ENCODE data around the gene GFM2.

Gene GFM2

DNA sequence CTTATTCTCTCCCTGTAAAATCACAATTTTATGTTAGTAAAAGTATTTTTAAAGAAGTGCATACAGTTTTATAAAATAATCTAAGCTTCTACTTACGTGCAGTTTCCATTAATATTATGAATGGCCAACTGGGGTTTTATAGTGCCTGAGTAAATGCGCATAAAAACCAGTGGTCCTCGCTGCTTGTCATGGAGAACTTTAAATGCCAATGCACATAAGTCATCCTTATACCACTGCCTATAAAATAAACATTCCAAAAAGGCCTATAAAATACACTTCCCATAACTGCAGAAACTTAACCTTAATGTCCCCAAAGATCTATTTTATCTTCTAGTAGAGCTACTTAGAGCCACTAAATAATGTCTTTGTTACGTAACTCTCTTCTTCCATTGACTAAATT lies 28.5 kb downstream of the GFM2 start:
- no peaks in the 10 kb centered on the region for H3K27me3 ChIP-seq (ENCODE audit: insufficient read depth, low read depth, severe bottlenecking)
- TF ChIP-seq, protein P1, sequence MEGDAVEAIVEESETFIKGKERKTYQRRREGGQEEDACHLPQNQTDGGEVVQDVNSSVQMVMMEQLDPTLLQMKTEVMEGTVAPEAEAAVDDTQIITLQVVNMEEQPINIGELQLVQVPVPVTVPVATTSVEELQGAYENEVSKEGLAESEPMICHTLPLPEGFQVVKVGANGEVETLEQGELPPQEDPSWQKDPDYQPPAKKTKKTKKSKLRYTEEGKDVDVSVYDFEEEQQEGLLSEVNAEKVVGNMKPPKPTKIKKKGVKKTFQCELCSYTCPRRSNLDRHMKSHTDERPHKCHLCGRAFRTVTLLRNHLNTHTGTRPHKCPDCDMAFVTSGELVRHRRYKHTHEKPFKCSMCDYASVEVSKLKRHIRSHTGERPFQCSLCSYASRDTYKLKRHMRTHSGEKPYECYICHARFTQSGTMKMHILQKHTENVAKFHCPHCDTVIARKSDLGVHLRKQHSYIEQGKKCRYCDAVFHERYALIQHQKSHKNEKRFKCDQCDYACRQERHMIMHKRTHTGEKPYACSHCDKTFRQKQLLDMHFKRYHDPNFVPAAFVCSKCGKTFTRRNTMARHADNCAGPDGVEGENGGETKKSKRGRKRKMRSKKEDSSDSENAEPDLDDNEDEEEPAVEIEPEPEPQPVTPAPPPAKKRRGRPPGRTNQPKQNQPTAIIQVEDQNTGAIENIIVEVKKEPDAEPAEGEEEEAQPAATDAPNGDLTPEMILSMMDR (IDR thresholded peaks at IDR 0.05; ENCODE audit: low read depth, low read length) = no peak
- no peak overlapping the region for H3K4me3 ChIP-seq (ENCODE audit: low read depth, low read length)
- peaks cover 35% of the 10 kb centered on the region for H3K36me3 ChIP-seq
- H3K9me3 ChIP-seq (ENCODE audit: severe bottlenecking) = no peaks in the 10 kb centered on the region
- DNase-seq = no peak
- no peak overlapping the region for H3K27ac ChIP-seq

DNA sequence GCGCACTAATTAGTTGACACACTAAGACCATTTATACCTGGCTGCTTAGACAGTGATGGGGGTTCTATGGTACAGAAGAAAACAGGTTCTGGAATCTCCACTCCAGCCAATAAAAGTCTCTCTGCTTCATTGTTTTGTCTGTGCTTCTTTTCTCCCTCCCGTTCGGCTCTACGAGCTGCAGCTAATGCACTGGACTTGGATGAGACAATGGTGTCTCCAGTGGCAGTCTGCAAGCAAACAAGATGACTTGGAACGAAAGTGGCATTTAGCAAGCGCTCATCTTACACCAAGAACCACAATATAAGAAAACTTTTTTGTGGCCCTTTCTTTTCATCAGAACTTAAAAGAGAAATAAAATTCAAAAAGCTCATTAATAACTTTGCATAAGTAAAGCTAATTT lies 30.2 kb downstream of the GFM2 start:
- Histone ChIP-seq H3K4me3 (ENCODE audit: low read depth, low read length) (no peak overlapping the region), H3K9me3 (ENCODE audit: severe bottlenecking) (no peaks in the 10 kb centered on the region), H3K27me3 (ENCODE audit: insufficient read depth, low read depth, severe bottlenecking) (no peaks in the 10 kb centered on the region), H3K27ac (no peak overlapping the region), H3K36me3 (peaks cover 40% of the 10 kb centered on the region)
- DNase-seq = no peak
- TF ChIP-seq, protein P1 (IDR thresholded peaks at IDR 0.05; ENCODE audit: low read depth, low read length) = no peak

DNA sequence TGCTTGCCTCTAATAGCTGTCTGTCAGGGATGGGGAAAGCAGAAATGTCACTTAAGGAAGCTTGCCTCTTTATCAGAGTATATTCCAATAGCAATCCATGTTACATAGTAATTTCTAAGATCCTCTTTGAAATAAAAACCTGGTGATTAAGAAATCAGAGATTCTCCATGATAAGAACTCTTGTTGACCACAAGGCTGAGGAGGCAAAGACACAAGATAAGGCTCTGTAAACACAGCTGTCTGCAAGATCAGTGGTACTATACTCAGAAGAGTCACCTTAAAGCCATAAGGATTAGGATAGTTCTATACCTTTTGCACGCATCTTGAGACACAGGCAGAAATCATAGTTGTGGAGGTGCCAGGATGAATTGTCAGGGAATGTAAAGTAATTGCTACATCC lies 41.6 kb downstream of the GFM2 start:
- no peak overlapping the region for H3K4me3 ChIP-seq (ENCODE audit: low read depth, low read length)
- H3K36me3 ChIP-seq = peaks cover 53% of the 10 kb centered on the region
- H3K27me3 ChIP-seq (ENCODE audit: insufficient read depth, low read depth, severe bottlenecking) = no peaks in the 10 kb centered on the region
- no peak overlapping the region for H3K27ac ChIP-seq
- no peak for DNase-seq
- H3K9me3 ChIP-seq (ENCODE audit: severe bottlenecking) = no peaks in the 10 kb centered on the region
- TF ChIP-seq, protein P1 (IDR thresholded peaks at IDR 0.05; ENCODE audit: low read depth, low read length) = no peak

DNA sequence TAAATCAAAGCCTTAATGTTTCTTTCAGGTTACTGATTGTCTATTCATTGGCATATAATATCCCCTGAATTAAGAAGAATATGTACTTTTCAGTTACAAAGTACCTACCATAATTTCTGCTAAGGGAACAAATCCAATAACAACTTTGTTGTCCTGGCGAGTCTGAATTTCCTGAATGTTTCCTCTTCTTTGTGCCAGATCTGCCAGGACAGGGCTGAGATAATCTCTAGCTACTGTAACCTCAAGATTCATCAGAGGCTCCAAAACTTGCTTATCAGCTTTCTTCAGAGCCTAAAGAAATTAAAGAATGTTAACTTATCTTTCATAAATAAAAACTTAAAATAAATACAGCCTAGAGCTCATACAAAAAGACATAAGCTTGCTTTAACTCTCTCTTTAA lies 44.6 kb downstream of the GFM2 start:
- TF ChIP-seq, protein P1 (IDR thresholded peaks at IDR 0.05; ENCODE audit: low read depth, low read length) = no peak
- Histone ChIP-seq H3K4me3 (ENCODE audit: low read depth, low read length) (no peak overlapping the region), H3K27me3 (ENCODE audit: insufficient read depth, low read depth, severe bottlenecking) (no peaks in the 10 kb centered on the region), H3K9me3 (ENCODE audit: severe bottlenecking) (no peaks in the 10 kb centered on the region), H3K27ac (no peak overlapping the region), H3K36me3 (peaks cover 64% of the 10 kb centered on the region)
- no peak for DNase-seq

DNA sequence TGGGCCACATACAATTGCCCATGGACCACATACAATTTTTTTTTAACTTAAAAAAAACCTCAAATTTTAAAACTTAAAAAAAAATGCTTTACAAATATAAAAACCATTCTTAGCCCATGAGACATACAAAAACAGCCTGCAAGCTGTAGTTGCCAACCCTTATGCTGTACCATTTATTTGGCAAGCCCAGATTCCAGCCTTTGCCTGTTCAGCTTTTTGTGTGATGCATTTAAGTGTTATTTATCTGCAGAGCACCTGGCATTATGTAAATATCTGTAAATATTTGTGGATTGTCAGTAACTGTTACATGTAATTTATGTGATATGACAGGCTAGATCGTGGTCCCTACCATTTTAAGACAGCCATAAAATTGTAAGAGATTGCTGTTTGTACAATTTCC lies 49.3 kb downstream of the GFM2 start:
- TF ChIP-seq, protein P1 (IDR thresholded peaks at IDR 0.05; ENCODE audit: low read depth, low read length) = no peak
- H3K27ac ChIP-seq = no peak overlapping the region
- H3K36me3 ChIP-seq = peaks cover 33% of the 10 kb centered on the region
- no peaks in the 10 kb centered on the region for H3K27me3 ChIP-seq (ENCODE audit: insufficient read depth, low read depth, severe bottlenecking)
- H3K9me3 ChIP-seq (ENCODE audit: severe bottlenecking) = no peaks in the 10 kb centered on the region
- H3K4me3 ChIP-seq (ENCODE audit: low read depth, low read length) = no peak overlapping the region
- no peak for DNase-seq

DNA sequence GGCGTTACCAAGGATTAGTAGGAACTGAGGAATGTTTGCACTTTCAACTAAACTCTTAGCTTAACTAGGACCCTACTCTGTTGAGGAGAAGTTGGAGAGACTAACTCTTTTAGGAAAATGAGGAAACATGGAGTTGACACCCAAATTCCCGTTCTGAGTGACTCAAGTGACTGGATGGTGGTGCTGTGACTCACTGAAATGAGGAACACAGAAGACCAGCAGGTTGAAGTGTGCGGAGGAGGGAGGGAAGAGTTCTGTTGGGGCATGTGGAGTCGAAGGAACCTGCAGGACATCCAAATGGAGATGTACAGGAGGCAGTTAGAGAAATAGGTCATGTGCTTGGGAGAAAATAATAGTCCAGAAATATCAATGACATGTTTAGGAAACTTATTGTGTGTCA lies 73.7 kb downstream of the GFM2 start:
- H3K27me3 ChIP-seq (ENCODE audit: insufficient read depth, low read depth, severe bottlenecking) = no peaks in the 10 kb centered on the region
- no peak for DNase-seq
- peaks cover 17% of the 10 kb centered on the region for H3K36me3 ChIP-seq
- TF ChIP-seq, protein P1 (IDR thresholded peaks at IDR 0.05; ENCODE audit: low read depth, low read length) = no peak
- H3K9me3 ChIP-seq (ENCODE audit: severe bottlenecking) = no peaks in the 10 kb centered on the region
- no peak overlapping the region for H3K4me3 ChIP-seq (ENCODE audit: low read depth, low read length)
- H3K27ac ChIP-seq = no peak overlapping the region
